Heart left ventricle (tissue), 16 donors: Measurements from ENCODE around the gene WNT3A. TPM values are rescaled to one million over a fixed set of nuclear protein-coding genes. Genes with fewer than 3 reads are reported as not detected.
A peak's percentile ranks its signal among the peaks of the same experiment; 100 is the strongest.

Experiments used
- ATAC-seq, 4 donors: fragments of 200-7000 bp; cut with Tn5 transposase; one replicate each; pipeline ENCODE4 v1.9.1; 2020 to 2022; ENCODE audit warnings: moderate library complexity in 4 of 4, mild to moderate bottlenecking in 3 of 4, moderate number of reproducible peaks in 1 of 4
- DNase-seq, 5 donors: peaks; one replicate each; pipeline ENCODE4 v3.0.0-alpha.2; 2020
- H3K27ac ChIP-seq, 12 donors: fragments of 200-600 bp; sonication (generic) in 4 of 12; one replicate each; pipeline versions ENCODE4 v1.5.0 to v1.8.0; 2016 to 2022; ENCODE audit warnings: mild to moderate bottlenecking in 2 of 12
- H3K27me3 ChIP-seq, 9 donors: fragments of 200-600 bp; sonication (generic) in 2 of 9; one replicate each; pipeline versions ENCODE4 v1.5.1 to v1.8.0; 2016 to 2022; ENCODE audit warnings: mild to moderate bottlenecking in 3 of 9
- H3K36me3 ChIP-seq, 9 donors: fragments of 200-600 bp; sonication (generic) in 2 of 9; one replicate each; pipeline versions ENCODE4 v1.5.0 to v1.8.0; 2018 to 2022; ENCODE audit warnings: mild to moderate bottlenecking in 2 of 9
- H3K4me1 ChIP-seq, 12 donors: fragments of 200-600 bp; sonication (generic) in 4 of 12; one replicate each; pipeline versions ENCODE4 v1.5.0 to v1.8.0; 2016 to 2022; ENCODE audit warnings: mild to moderate bottlenecking in 3 of 12
- H3K4me3 ChIP-seq, 12 donors: fragments of 200-600 bp; sonication (generic) in 4 of 12; one replicate each; pipeline versions ENCODE4 v1.5.0 to v1.8.0; 2017 to 2022; ENCODE audit warnings: mild to moderate bottlenecking in 9 of 12, moderate library complexity in 4 of 12
- H3K9me3 ChIP-seq, 12 donors: fragments of 200-600 bp; sonication (generic) in 4 of 12; one replicate each; pipeline versions ENCODE4 v1.5.0 to v1.8.0; 2016 to 2022; ENCODE audit warnings: mild to moderate bottlenecking in 1 of 12
- CTCF ChIP-seq, 12 donors: fragments of 200-600 bp; sonication (generic) in 4 of 12; IDR thresholded peaks; one replicate each; pipeline versions ENCODE4 v1.5.0 to v1.8.0; 2018 to 2022; ENCODE audit warnings: antibody characterized with exemption in 12 of 12, mild to moderate bottlenecking in 5 of 12
- POLR2A ChIP-seq, 2 donors: fragments of 450-650 bp; IDR thresholded peaks; one replicate each; pipeline ENCODE4 v1.6.1; 2017; ENCODE audit warnings: antibody characterized with exemption in 2 of 2, mild to moderate bottlenecking in 2 of 2, moderate library complexity in 2 of 2
- WGBS, 4 donors: extraction: QIAGEN DNeasy Blood & Tissue Kit in 2 of 4; methylation state at CpG; one replicate each; pipeline versions ENCODE4 v1.1.5 to v1.1.7; 2013 to 2018; 5-methylcytosine and 5-hydroxymethylcytosine counted together
- intact Hi-C, 10 donors: fragments of 100-400 bp; cut with DNase I; formaldehyde crosslinking; loops; one replicate each; pipeline versions ENCODE4 v1.11.1 to v1.14.2; 2022
- polyA plus RNA-seq, 2 donors: library from polyadenylated mRNA; stranded (reverse); fragments of 200-250 nt; gene quantifications; one replicate each; pipeline ENCODE4 v1.2.3, GENCODE V29; 2013
- total RNA-seq, 9 donors: library from RNA; depleted of rRNA in 2 of 9; stranded (reverse); fragments of >200 nt in 2 of 9; fragmentation: NEBNext Ultra II Directional in 3 of 9; extraction: Animal tissue kit (Norgen Biotek cat#: 25700) in 3 of 9; gene quantifications; one replicate each; pipeline versions ENCODE4 v1.1.0 to v1.2.4, GENCODE V29; 2016 to 2023
- donor health status: ischemic (EF 13 %, LVEDD 7.1; RV severe dilation, severe dysfunction).
- donor health status: healthy with polysubstance abuse.
- donor health status: DM: no; HTN: yes; CAD: no.
- donor health status: DM: no; HTN: no; CAD: no.
- donor health status: ischemic (EF 25% LVEDD 6.9; RV normal size, moderate dysfunction).
- donor health status: ischemic (EF 25% LVEDD 5.7; RV mildly dilated, moderate dysfunction).
- donor health status: healthy.
- donor health status: DM: yes; HTN: yes; CAD: no.
- donor health status: ischemic (EF 35%, LVEDD 5.7; RV mildly dilated, moderate dysfunction).
- donor health status: nonischemic (EF 11% LVEDD 7.7; RV severe dilation, severe dysfunction).
- donor health status: DM: yes; HTN: yes; CAD: no.
- donor health status: PGD.
- donor health status: ischemic (EF 29% LVEDD 5.4; RV normal size, mild dysfunction).
- donor health status: nonischemic (EF 23%, LVEDD 6.1; RV moderate dilation, normal function).

The WNT3A gene
- total and polyA plus RNA-seq, 11 donors: not detected

DNA sequence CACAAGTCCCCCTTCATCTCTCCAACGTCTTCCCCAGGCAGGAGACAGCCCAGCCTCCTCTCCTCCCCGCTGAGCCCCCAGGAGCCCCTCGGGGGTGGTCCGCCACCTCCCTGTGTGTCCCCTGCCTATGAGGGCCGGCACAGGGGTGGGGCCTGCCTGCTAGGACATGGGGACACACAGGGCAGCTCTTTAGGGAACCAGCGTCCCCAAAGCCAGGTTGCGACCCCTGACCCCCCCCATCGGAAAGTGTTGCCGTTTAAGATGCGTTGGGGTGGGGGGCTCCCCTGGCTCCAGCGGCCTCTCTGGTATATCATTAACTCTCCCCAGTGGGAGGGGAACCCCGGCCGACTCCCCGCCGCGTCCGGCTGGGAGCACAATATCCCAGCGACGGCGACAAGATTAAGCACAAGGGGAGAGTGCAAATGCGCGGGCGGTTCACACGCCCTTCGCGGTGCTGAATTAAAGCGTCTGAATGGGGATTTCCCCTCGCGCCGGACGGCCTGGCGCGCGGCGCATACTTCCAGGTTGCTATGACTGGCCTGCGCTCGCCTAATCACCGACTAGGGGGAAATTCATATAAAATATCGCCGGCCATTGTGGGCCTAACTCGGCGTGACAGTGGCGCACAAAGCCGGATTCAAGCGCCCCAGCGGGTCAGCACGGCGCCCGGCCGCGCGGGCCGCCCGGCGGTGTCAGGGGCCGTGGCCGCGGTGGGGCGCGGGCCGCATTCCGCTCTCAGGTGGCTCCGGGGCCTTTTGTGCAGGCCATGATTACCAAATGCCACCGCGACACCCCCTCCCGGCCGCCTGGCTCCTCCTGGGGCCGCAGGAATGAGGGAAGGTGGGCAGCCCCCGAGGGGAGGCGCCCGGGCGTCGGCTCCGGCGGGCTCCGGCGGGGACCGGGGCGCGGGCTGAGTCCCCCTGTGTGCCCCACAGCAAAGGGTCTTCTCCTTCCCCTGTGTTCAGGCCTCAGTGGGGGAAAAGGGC, 30.9 kb downstream of the WNT3A start:
- Histone ChIP-seq H3K4me3 (peak overlapping the region in 9 of 12 donors; percentile 3 to 38 (median 27)), H3K4me1 (peaks cover 0 to 10% (median 3%) of the 10 kb centered on the region in 12 donors), H3K9me3 (peaks cover 0 to 13% (median 0%) of the 10 kb centered on the region in 12 donors), H3K36me3 (no peaks in the 10 kb centered on the region), H3K27me3 (peaks cover 14 to 49% (median 31%) of the 10 kb centered on the region in 9 donors), H3K27ac (no peak overlapping the region)
- WGBS, 4 donors: 5 to 18% (median 7%) methylated on average over 18 to 80 of the region's 80 CpGs
- ATAC-seq: peak in 1 of 4 donors; percentile 29
- peak in 1 of 5 donors; percentile 54 for DNase-seq
- TF ChIP-seq POLR2A (IDR thresholded peaks at IDR 0.05) (no peak), CTCF (IDR thresholded peaks at IDR 0.05) (no peak)
- intact Hi-C loops: no loop called here

- Histone ChIP-seq H3K4me3 (peak overlapping the region in 1 of 12 donors; percentile 36), H3K4me1 (peaks cover 0 to 10% (median 3%) of the 10 kb centered on the region in 12 donors), H3K36me3 (no peaks in the 10 kb centered on the region), H3K9me3 (peaks cover 0 to 6% (median 0%) of the 10 kb centered on the region in 12 donors), H3K27me3 (peaks cover 14 to 49% (median 31%) of the 10 kb centered on the region in 9 donors), H3K27ac (no peak overlapping the region)
- DNase-seq (peak in 1 of 5 donors; percentile 35), ATAC-seq (no peak)
- TF ChIP-seq CTCF (IDR thresholded peaks at IDR 0.05) (no peak), POLR2A (IDR thresholded peaks at IDR 0.05) (no peak)
- WGBS, 4 donors: 68 to 83% (median 73%) methylated on average over 4 to 11 of the region's 11 CpGs
- intact Hi-C loops: no loop called here
Observed at GRCh38 chr1:228038387-228039005, 31.7 kb downstream of the WNT3A start.

DNA sequence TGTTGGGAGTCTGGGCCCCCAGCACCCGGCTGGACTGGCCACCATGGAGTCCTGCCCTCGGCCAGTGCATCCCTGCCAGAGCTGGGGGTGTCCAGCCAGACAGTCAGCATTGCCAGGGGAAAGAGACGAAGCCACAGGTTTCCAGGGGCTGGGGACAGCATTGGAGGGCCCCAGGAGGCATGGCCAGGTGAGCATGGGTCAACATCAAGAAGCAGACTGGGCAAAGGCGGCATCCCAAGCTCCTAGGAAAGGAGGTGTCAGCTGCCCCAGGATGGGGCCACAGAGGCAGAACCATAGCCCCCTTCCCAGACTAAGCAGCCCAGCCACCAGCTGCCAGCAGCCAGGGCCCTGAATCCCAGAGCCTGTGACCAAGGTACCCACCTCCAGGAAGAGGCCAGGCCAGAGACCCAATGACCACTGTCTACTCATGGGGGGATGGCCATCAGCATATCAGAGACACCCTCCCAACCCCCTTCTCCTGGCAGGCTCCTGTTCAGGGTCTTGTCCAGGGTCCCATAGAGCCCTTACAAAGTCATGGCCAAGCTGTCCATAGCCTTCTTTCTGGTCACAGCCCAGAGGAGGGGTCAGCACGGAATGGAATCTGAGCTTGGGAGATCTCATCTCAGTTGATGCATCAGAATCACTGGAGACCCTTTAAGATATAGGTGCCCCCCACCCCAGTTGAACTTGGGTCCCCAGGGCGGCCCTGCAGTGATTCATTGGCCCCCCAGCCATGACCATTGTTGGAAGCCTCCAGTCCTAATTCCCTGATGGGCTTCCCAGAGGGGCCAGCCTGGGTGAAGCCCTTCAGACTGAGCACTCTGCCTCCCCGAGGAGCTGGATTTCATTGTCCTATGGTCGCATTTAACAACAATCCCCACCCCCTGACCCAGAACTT, 32.5 kb downstream of the WNT3A start:
- no peak for TF ChIP-seq POLR2A (IDR thresholded peaks at IDR 0.05)
- no peak for TF ChIP-seq CTCF (IDR thresholded peaks at IDR 0.05)
- peaks cover 0 to 10% (median 3%) of the 10 kb centered on the region in 12 donors for H3K4me1 ChIP-seq
- ATAC-seq: no peak

More for the DNA sequence above, 32.5 kb downstream of the WNT3A start:
- H3K4me3 ChIP-seq: no peak overlapping the region
- WGBS, 4 donors: 72 to 90% (median 77%) methylated on average over 4 to 8 of the region's 8 CpGs
- H3K27me3 ChIP-seq: peaks cover 14 to 49% (median 31%) of the 10 kb centered on the region in 9 donors
- no peaks in the 10 kb centered on the region for H3K9me3 ChIP-seq
- peak in 1 of 5 donors; percentile 24 for DNase-seq
- no peaks in the 10 kb centered on the region for H3K36me3 ChIP-seq
- intact Hi-C loops: no loop called here
- no peak overlapping the region for H3K27ac ChIP-seq
